Erythroblast (primary cell): Measurements from ENCODE around the gene PSMB1.

ENCODE experiments used
- GATA1 ChIP-seq: IDR thresholded peaks from 2 replicates; pipeline ENCODE4 v1.6.1; 2011; ENCODE audit warnings: low read depth, mild to moderate bottlenecking, control low read depth, low read length, moderate library complexity
- POLR2A ChIP-seq: IDR thresholded peaks from 2 replicates; pipeline ENCODE4 v1.6.1; 2011; ENCODE audit warnings: mild to moderate bottlenecking, low read length

DNA sequence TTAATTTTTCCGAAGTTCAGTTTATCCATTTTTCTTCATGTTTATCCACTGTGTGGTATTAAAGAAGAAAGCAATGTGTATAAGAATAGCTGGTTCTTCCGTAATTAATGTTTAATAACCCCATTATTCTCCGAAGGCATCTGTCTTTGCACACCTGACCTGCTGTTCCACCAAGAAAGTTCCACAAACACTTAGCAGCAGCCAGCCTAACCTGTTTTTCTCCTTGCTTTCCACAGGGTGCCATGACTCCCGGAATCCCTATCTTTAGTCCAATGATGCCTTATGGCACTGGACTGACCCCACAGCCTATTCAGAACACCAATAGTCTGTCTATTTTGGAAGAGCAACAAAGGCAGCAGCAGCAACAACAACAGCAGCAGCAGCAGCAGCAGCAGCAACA lies 8.4 kb upstream of the PSMB1 start:
- TF ChIP-seq POLR2A, result no peak
- TF ChIP-seq GATA1, result no peak
